NCI-H446 treated with DMSO at 0.1 percent for 48 hours (cell line): ENCODE results near the gene ACTL9.
"Not testable (repeated sequence)": the region's sequence is repeated elsewhere in the genome, so short reads cannot be mapped to it uniquely, and the experiment has no call there.

Source experiments
- DNase-seq: peaks from one replicate; lab custom pipeline; 2025; lab: John Stamatoyannopoulos, UW

The ACTL9 gene

GRCh38 chr19:8698433-8699063 lies at the start of gene ACTL9:
Gene ACTL9 (minus strand): TSS chr19:8698795. CDS start chr19:8698701, 94 bp downstream.
- no peak for DNase-seq

GRCh38 chr19:8739291-8740065 lies 40.9 kb upstream of the ACTL9 start:
- not testable (repeated sequence) for DNase-seq

- no peak for DNase-seq
These were observed 39.8 kb upstream of the ACTL9 start for GRCh38 chr19:8738377-8738776.

- no peak for DNase-seq
These were observed 33.0 kb upstream of the ACTL9 start for GRCh38 chr19:8731428-8732169.

GRCh38 chr19:8724276-8724675 lies 25.7 kb upstream of the ACTL9 start:
- no peak for DNase-seq

- DNase-seq = no peak
These were observed 23.4 kb upstream of the ACTL9 start for GRCh38 chr19:8722032-8722431.

GRCh38 chr19:8721334-8721733 lies 22.7 kb upstream of the ACTL9 start, which contains the start of gene OR2Z1:
Gene OR2Z1 (plus strand): TSS chr19:8721634. CDS start chr19:8731029, 9,395 bp downstream.
- no peak for DNase-seq

- not testable (repeated sequence) for DNase-seq
These were observed 11.7 kb upstream of the ACTL9 start for GRCh38 chr19:8710337-8710736.

GRCh38 chr19:8705742-8706141 lies 7.1 kb upstream of the ACTL9 start:
- DNase-seq = no peak

GRCh38 chr19:8705304-8705703 lies 6.7 kb upstream of the ACTL9 start:
- DNase-seq = not testable (repeated sequence)

GRCh38 chr19:8703223-8703622 lies 4.6 kb upstream of the ACTL9 start:
- DNase-seq = no peak

GRCh38 chr19:8702350-8702749 lies 3.8 kb upstream of the ACTL9 start:
- DNase-seq = no peak

- DNase-seq = no peak
These were observed 2.4 kb upstream of the ACTL9 start for GRCh38 chr19:8700956-8701355.

GRCh38 chr19:8699908-8700307 lies 1.3 kb upstream of the ACTL9 start:
- DNase-seq = no peak

- DNase-seq = no peak
These were observed 743 bp downstream of the ACTL9 start for GRCh38 chr19:8697671-8698432.

GRCh38 chr19:8696993-8697392 lies 1.6 kb downstream of the ACTL9 start:
- DNase-seq = no peak

GRCh38 chr19:8695911-8696310 lies 2.7 kb downstream of the ACTL9 start:
- DNase-seq = no peak

GRCh38 chr19:8695501-8695900 lies 3.1 kb downstream of the ACTL9 start:
- no peak for DNase-seq

- no peak for DNase-seq
These were observed 7.6 kb downstream of the ACTL9 start for GRCh38 chr19:8690753-8691539.

- DNase-seq = no peak
These were observed 9.7 kb downstream of the ACTL9 start for GRCh38 chr19:8688930-8689329.

GRCh38 chr19:8686549-8686948 lies 12.0 kb downstream of the ACTL9 start:
- no peak for DNase-seq
